Smooth muscle cell of the pulmonary artery (primary cell): ENCODE data around the gene PDZD7. TPM values are rescaled to one million over a fixed set of nuclear protein-coding genes. Genes with fewer than 3 reads are reported as not detected.

Experiments
- total RNA-seq: library from RNA; depleted of rRNA; stranded (reverse); fragments of >200 nt; gene quantifications from 2 replicates; pipeline ENCODE4 v1.2.3, GENCODE V29; 2014

Gene PDZD7
- total RNA-seq: 2.8 and 5.5 TPM in 2 replicates

GRCh38 chr10:101031128-101031795 is at the start of gene PDZD7, which contains the start of gene SFXN3:
PDZD7 (minus strand) TSS chr10:101031129; CDS start chr10:101030219, 910 bp downstream.
SFXN3 (plus strand) TSS chr10:101031234; CDS start chr10:101034695, 3,461 bp downstream.

DNA sequence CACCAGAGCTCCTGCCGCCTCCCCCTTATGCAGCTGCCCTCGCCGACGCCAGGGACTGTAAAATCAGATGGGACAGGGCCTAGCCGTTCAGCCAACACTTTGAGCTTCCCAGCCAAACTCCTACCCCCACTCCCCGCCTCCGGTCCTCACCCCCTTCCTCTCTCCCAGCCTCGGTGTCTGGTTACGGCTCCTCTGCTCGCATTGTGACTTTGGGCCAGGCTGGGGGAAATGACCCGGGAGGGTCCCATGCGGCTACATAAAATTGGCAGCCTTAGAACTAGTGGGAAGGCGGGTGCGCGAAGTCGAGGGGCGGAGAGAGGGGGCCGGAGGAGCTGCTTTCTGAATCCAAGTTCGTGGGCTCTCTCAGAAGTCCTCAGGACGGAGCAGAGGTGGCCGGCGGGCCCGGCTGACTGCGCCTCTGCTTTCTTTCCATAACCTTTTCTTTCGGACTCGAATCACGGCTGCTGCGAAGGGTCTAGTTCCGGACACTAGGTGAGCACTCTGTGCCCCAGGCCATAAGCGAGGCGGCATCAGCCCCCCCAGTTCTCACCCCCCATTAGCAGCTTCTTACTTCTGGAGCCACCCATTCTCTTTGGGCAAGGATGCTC is 30.8 kb upstream of the PDZD7 start, which contains the start of gene KAZALD1:
Gene KAZALD1, plus strand, starts transcription at position 366 of the 608 bp plus-strand sequence. CDS start 604 bp downstream, outside the sequence.

GRCh38 chr10:100999742-101000126 is 31.2 kb downstream of the PDZD7 start, which contains the start of gene LZTS2:
LZTS2 (plus strand) TSS chr10:100999808; CDS start chr10:101002539, 2,731 bp downstream.

DNA sequence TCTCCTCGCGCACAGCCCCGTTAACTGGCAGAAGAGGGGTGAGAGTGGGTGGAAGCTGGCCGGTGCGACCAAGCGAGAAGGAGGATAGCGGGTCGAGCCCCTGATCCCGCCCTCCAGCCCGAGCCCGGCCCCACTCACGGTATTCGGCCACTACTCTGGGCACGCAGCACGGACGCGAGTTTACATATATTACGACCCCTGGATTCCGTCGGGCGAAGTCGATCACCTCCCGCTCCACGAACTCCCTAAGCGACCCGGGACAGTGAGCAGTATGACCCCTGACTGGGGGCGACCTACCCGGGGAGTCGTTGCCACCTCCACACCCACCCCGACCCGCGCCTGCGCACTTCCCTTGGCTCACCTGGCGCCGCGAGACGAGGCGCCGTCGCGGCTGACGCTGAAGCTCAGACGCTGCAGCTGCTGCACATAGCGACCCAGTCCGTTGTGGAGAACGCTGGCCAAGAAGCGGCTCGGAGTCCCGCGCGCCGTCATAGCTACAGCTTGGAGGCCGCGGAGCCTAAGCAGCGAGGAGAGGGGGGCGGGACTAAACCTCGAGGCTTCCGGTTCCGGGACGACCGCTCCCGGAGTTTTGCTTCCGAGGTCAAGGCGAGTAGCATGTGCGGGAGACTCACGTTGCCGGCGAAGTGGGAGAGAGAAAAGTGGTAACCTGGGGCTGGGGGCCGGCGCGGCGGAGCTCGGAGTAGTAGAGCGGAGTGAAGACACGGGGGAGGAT is 43.8 kb downstream of the PDZD7 start, which contains the start of the genes MRPL43 and TWNK:
Gene MRPL43, minus strand, starts transcription at position 546 of the 733 bp plus-strand sequence. Its CDS starts 54 bp downstream, at position 492.
Gene TWNK, plus strand, starts transcription at position 592 of the 733 bp plus-strand sequence. CDS start 668 bp downstream, outside the sequence.

GRCh38 chr10:100969187-100970075 is 61.5 kb downstream of the PDZD7 start, which contains the start of gene SEMA4G:
SEMA4G (plus strand) TSS chr10:100969504; CDS start chr10:100972913, 3,409 bp downstream.

Other genes starting within 250 kb of the PDZD7 start
- gene SLF2, start 118.2 kb downstream of the PDZD7 start, total RNA-seq: 24.4 and 27.2 TPM in 2 replicates
- 2.2 and 3.0 TPM in 2 replicates for gene SEMA4G, start 61.6 kb downstream of the PDZD7 start, total RNA-seq
- 51.2 and 52.2 TPM in 2 replicates for gene MRPL43, start 43.6 kb downstream of the PDZD7 start, total RNA-seq
- gene TWNK, start 43.6 kb downstream of the PDZD7 start, total RNA-seq: 5.6 and 11.8 TPM in 2 replicates
- 129 and 152 TPM in 2 replicates for gene LZTS2, start 31.3 kb downstream of the PDZD7 start, total RNA-seq
- gene SFXN3, start 105 bp upstream of the PDZD7 start, total RNA-seq: 97.7 and 107 TPM in 2 replicates
- gene KAZALD1, start 30.9 kb upstream of the PDZD7 start, total RNA-seq: 26.8 and 29.1 TPM in 2 replicates
- gene TLX1, start 100.2 kb upstream of the PDZD7 start, total RNA-seq: not detected in 2 replicates
- not detected in 2 replicates for gene LBX1, start 198.3 kb upstream of the PDZD7 start, total RNA-seq